Fibroblast of skin of left quadriceps (primary cell): ENCODE results near the gene BLOC1S2.
"Not testable (repeated sequence)": the region's sequence is repeated elsewhere in the genome, so short reads cannot be mapped to it uniquely, and the experiment has no call there.

Experiments
- DNase-seq, 2 experiments: peaks; one replicate each; pipeline ENCODE4 v3.0.0-alpha.2; 2013; ENCODE audit warnings: low read depth in 2 of 2

Gene BLOC1S2

DNA sequence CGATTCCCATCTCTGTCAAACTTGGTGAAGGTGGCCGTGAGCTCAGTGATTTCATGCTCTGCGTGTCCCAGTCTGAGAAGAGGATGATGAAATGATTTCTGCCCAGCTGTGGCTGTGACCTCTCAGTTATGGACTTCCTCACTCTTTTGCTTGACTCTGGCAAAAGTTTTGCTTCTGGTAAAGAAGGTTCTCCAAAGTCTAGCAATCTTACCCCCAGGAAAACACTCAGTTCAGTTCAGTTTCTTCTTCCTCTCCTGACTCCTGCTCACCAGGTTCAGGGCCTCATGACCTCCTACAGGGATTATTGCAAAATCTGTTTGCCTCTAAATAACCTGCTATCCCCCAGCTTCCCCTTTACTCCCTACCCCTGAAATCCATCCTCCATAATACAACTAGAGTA lies 4.9 kb upstream of the BLOC1S2 start:
- no peak for DNase-seq

DNA sequence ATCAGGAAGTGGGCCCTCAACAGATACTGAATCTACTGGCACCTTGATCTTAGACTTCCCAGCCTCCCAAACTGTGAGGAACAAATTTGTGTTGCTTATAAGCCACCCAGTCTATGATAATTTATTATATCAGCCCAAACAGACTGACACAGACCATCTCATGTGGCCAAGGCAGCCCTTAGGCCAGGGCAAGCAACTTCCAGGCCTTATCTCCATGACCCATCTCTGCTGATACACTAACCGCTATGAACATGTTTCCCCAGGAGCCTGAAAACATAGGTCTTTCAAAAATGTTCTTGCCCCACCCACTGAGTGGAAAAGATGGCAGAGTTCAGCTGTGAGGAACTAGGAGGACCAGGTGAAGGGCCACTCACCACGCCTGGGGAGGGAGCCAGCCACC lies 3.2 kb upstream of the BLOC1S2 start:
- no peak for DNase-seq

DNA sequence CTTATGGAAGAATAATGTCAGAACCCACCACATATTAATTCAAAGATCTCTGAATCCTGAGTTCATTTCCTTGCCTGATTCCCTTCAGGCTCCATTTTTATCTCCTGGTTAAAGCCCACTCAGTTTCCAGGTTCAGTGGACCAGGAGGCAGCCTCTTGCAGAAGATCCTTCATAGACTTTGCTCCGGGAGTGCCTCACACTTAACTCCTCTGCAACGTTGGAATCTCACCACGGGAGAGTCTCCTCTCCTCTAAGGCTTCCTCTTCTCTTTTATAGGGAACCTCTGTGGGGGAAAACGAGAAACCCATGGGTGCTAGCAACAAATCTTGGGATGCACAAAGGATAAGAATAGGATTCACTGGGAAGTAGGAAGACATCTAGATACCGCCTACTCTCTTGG lies 1.7 kb upstream of the BLOC1S2 start:
- DNase-seq, result no peak

DNA sequence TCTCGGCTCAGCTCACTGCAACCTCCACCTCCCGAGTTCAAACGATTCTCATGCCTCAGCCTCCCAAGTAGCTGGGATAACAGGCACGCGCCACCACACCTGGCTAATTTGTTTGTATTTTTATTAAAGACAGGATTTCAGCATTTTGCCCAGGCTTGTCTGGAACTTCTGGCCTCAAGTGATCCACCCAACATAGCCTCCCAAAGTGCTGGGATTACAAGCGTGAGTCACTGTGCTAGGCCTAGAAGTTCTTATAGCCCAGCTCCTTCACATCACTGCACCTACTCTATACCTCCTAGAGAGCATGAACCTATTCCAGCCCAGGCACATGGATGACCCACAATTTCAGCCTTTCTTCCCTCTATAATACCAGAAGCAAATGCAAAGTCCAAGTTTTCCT lies 1.3 kb upstream of the BLOC1S2 start:
- no peak for DNase-seq

- DNase-seq, result not testable (repeated sequence)
Measured at GRCh38 chr10:100285326-100285725, 1.2 kb downstream of the BLOC1S2 start.

DNA sequence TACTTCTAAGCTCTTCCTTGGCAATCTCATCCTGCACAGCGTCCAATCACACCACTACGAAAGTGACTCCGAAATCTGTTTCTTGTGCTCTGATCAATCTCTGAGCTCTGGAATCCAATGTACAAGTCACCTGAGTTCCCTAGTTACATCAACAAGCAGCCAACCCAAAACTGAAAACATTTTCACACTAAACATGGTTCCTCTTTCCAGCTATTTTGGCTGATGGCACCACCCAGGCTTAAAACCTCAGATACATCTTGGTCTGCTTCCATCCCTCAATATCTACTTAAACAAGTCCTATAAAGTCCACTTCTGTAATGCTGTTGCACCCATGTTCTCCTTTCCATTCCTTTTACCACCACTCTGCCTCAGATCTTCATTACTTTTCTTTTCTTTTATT lies 3.6 kb downstream of the BLOC1S2 start:
- DNase-seq, result no peak

DNA sequence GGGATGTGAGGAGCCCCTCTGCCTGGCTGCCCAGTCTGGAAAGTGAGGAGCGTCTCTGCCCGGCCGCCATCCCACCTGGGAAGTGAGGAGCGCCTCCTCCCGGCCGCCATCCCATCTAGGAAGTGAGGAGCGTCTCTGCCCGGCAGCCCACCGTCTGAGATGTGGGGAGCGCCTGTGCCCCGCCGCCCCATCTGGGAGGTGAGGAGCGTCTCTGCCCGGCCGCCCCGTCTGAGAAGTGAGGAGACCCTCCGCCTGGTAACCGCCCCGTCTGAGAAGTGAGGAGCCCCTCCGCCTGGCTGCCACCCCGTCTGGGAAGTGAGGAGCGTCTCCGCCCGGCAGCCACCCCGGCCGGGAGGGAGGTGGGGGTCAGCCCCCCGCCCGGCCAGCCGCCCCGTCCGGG lies 9.5 kb downstream of the BLOC1S2 start:
- not testable (repeated sequence) for DNase-seq

DNA sequence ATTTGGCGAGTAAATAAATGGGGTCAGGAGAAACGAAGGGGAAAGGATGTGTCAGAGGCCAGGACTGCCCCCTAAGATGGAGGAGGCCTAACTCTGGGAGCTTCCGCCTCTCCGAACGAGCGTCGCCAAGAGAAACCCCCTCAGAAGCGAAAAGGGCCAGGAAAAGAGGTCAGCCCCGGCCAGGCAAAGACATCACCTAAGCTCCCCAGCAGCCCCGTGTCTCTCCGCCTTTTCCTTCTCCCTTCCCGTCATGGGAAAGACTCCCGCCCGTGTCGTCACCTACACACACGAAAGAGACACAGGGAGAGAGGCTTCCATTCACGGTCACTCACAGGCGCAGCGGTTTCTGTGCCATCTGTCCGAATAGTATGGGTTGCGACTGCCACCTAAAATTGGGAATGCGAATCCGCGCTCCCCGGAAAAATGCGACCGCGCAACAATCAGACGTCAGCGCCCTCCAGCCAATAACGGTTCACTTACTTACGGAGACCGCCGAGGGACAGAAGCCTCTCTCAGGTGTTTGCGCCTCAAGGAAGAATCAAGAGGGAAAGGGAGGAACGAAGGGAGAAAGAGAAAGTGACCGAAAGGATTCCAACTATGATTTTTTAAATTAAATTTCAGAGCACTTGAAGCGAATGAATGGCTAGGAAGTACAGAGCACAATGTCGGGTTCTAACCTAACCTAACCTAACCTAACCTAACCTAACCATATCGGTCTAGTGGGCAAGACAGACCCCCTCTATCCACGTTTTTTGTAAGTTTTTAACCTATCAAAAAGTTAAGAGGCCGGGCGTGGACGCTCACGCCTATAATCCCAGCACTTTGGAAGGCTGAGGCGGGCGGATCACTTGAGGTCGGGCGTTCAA lies 19.0 kb downstream of the BLOC1S2 start, which contains the start of gene CWF19L1:
CWF19L1 (minus strand) TSS at position 400 of the 866 bp plus-strand sequence; CDS start at position 355, 45 bp downstream.
- peak; percentile 64 to 65 for DNase-seq

DNA sequence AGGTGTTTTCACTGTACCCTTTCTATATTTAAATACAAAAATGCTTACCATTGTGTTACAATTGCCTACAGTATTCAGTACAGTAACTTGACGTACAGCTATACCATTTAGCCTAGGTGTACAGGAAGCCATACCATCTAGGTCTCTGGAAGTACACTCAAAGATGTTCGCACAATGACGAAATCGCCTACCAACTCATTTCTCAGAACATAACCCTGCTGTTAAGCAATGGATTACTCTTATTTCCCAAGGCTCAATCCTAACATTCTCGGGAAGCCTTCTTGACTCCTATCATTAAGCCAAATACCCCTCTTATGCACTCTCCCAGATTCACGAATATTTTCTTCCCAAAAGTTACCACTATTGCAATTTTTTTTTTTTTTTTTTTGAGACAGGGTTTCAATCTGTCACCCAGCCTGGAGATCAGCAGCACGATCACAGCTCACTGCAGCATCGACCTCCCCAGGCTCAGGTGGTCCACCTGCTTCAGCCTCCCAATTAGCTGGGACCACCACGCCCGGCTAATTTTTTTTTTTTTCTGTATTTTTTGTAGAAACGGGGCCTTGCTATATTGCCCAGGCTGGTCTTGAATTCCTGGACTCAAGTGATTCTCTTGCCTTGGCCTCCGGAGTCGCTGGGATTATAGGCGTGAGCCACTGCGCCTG lies 20.5 kb downstream of the BLOC1S2 start:
- DNase-seq, result no peak

- DNase-seq, result no peak
Measured at GRCh38 chr10:100254191-100254590, 32.3 kb downstream of the BLOC1S2 start.

DNA sequence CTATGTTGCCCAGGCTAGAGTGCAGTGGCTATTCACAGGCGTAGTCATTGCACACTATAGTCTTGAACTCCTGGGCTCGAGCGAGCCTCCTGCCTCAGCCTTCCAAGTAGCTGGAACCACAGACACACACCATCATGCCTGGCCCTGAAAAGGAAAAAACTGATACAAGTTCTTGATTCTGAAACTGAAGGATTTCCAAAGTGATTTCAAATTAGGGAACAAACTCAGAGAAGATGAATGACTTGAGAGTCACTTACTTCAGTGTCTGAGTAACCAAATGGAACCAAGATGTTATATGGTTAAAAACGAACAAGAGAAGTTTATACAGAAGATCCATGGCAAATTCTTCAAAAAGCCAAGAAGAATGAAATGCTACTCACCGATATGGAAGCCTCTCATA lies 33.4 kb downstream of the BLOC1S2 start:
- no peak for DNase-seq

- DNase-seq, result no peak
Measured at GRCh38 chr10:100248820-100249219, 37.7 kb downstream of the BLOC1S2 start.

DNA sequence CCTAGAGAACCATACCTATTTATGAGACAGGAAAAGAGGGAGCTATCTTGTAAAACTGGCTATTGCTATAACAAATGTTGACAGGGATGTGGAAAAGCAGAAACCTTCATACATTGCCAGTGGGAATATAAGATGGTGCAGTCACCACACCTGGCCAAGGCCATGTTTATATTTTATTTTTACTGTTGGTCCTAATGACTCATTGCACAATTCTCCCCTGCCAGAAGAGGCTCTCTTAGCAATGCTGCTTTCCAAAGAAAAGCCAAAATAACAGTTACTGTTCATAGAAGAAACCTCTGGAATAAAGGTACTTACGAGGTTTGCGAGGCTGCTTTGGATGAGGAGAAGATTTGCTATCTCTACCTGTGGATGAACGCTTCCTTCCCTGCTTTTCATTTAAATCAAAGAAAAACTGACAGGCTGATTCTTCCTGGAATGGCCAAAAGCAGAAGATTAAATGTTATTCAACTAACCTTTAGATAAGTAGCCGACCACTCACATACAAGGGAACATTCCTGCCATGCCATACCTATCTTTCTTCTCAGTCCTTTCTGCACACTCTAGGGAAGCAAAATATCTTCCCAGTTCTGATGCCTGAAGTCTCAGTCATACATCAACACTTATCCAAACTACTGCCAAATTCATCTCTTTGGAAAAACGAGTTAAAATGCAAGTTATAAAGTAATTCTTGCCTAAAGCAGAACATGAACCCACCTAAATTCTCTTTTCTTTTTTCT lies 40.8 kb downstream of the BLOC1S2 start:
- DNase-seq, result no peak

DNA sequence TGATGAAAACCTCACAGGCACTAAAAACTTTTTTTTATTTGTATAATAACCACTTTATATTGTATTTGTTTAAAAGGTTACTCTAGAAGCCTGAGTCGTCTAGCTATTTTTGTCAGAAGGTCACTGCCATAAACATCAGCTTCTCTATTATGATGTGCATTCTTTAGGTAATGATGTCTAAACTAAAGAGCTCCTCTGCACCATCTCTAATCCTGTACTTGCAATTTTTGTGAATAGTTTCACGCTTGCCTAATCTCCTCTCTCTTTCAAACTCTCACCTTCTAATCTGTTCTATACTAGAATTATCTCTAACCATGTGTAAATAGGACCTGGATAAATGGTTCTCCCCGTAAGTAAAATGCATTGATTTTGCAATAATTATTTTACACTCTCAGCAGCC lies 46.6 kb downstream of the BLOC1S2 start:
- no peak for DNase-seq

GRCh38 chr10:100238429-100238828 lies 48.1 kb downstream of the BLOC1S2 start:
- DNase-seq, result no peak

DNA sequence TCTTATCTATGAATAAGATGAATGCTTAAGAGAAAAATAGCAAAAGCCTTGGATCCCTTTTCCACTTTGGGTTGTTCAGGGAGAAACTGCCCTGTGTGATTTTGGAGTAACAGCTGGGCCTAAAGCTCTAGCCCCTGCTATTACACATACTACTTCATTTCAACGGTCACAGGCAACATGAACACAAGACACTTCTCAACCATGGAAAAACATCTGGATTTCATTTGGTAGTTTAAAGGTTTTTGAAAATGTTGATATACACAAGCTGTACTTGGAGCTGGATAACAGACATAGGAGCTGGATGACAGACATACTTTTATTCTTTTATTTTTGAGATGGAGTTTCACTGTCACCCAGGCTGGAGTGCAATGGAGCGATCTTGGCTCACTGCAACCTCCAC lies 54.4 kb downstream of the BLOC1S2 start:
- peak in 1 of 2 experiments; percentile 7 for DNase-seq

DNA sequence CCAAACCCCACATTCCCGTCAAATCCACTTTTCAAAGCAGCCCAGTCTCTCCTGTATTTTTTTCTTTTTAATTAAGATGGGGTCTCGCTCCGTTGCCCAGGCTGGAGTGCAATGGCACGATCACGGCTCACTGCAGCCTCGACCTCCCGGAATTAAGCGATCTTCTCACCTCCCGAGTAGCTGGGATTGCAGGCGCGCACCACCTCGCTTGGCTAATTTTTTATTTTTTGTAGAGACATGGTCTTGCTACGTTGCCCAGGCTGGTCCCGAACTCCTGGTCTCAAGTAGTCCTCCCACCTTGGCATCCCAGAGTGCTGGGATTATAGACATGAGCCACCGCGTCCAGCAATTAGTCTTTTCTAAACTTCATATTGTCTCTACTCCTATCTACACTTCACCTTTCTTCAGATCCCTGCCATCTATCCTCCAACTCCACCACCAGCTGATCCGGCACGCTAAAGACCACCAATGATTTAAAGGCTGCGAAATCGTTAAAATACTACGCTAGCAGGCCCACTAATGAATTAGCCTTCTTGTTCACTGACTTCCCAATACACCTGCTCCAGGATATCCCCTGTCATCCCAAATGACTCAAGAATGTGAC lies 56.6 kb downstream of the BLOC1S2 start:
- DNase-seq, result no peak

DNA sequence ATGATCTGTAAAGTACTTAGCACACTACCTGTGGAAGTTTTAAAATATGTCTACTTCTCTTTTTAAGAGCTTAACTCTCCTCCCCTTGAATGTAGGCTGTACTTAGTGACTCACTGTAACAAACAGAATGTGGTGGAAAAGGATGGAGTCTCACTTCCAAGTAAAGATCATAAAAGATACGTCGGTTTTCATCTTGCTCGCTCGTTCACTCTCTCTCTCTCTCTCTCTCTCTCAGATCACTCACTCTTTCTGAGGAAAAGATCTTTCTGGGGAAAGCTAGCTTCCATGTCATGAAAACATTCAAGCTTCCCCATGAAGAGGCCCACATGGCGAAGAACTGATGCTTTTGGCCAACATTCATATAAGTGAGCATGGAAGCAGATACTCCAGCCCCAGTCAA lies 62.6 kb downstream of the BLOC1S2 start:
- no peak for DNase-seq
